Measurements from ENCODE around the gene IL16.

DNA sequence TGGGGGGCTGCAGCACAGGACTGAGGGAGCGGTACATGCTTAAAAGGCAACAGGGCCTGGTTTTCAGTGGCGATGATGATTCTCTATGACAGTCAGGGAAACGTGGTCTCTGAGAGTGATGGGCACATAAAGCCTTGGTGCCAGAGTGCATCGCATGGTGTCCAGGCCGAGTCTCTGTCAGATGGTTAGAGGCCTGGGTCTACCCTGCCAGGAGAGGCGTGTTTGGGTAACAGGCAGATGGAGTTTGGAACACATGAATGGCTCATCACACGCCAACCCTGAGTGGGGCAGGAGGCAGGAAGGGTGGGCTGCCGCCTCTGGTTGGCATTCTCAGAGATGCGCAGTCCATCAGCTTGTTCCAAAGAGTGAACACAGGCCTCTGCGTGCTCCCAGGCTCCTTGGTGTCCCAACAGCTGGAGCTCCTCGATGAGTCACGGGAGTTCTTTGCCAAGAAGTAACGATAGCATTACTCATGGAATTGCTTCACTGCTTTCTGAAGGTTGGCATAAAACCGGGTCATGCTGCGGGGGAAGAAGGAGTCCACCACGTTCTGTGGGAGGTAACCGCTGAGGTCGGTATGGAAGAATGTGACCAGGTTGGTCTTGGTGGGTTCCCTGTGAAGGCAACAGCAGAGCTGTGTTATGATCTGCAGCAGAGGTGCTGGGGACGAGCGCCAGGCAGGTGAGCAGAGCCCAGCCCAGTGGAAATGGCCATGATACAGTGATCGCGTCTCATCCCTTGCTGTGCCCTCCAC is 116.3 kb downstream of the IL16 start:
- TF ChIP-seq POLR2AphosphoS5 (IDR thresholded peaks at IDR 0.05; ENCODE audit: low read depth, low read length): no peak
- TF ChIP-seq POLR2A (IDR thresholded peaks at IDR 0.05; ENCODE audit: low read depth, low read length): no peak
